Measurements from ENCODE around the gene DAB2IP. TPM values are rescaled to one million over a fixed set of nuclear protein-coding genes. Genes with fewer than 3 reads are reported as not detected.

DAB2IP gene
- total and polyA plus RNA-seq, 2 of the 4 experiments (the other 2 are of a cell fraction) = 5.6 to 17.2 TPM

- BruUV-seq (replicated peaks) = no TSS peak
- no peak overlapping the region for H4K5ac ChIP-seq (ENCODE audit: low read depth, low read length)
- H2AK9ac ChIP-seq (replicated peaks; ENCODE audit: low read depth, low read length, poor library complexity) = no peak overlapping the region
These were observed 176.0 kb downstream of the DAB2IP start for GRCh38 chr9:121827251-121827967.

More at GRCh38 chr9:121827251-121827967, 176.0 kb downstream of the DAB2IP start:
- no peaks in the 10 kb centered on the region for H3K9me3 ChIP-seq (ENCODE audit: control insufficient read depth, insufficient read depth, low read length)
- H3K4ac ChIP-seq (ENCODE audit: low read depth, low read length) = no peak overlapping the region
- H2BK120ac ChIP-seq (ENCODE audit: low read depth, low read length) = no peak overlapping the region
- DNase-seq (no peak), ATAC-seq (ENCODE audit: low read depth) (no peak)
- H2BK5ac ChIP-seq (ENCODE audit: low read depth, low read length, poor library complexity, severe bottlenecking) = no peak overlapping the region
- H3K23ac ChIP-seq (ENCODE audit: low read depth, low read length) = no peak overlapping the region
- in situ Hi-C loops (cut with MboI; ENCODE audit: low sequenced_read_pairs) (no loop called here), dilution Hi-C loops (cut with HindIII; ENCODE audit: low sequenced_read_pairs, unreplicated experiment) (no loop called here), intact Hi-C loops (cut with micrococcal nuclease) (no loop called here)
- ChIA-PET POLR2A (ENCODE audit: unreplicated experiment) (no interaction called here), CTCF (no interaction called here)
- no peaks in the 10 kb centered on the region for H4K20me1 ChIP-seq (ENCODE audit: insufficient read depth, low read length)
- no peak overlapping the region for H2BK20ac ChIP-seq (ENCODE audit: low read depth, low read length)
- no peak overlapping the region for H2AFZ ChIP-seq (replicated peaks; ENCODE audit: low read length, poor library complexity)
- H3K56ac ChIP-seq (ENCODE audit: extremely low read depth, insufficient read depth, low read length) = no peak overlapping the region
- peaks cover 8% of the 10 kb centered on the region for H3K4me1 ChIP-seq (ENCODE audit: control insufficient read depth, insufficient read depth, low read length)
- WGBS, 2 experiments (ENCODE audit: extremely low coverage in 2 of 2, insufficient read length in 1 of 2) = 74% methylated on average over 6 of the region's 17 CpGs; no CpG with 5 or more reads in 1 of the 2 experiments
- no peak overlapping the region for H3K27ac ChIP-seq (ENCODE audit: insufficient read depth, low read length)
- H4K8ac ChIP-seq (ENCODE audit: low read depth in 2 of 2, low read length in 2 of 2) = no peak overlapping the region
- no peak overlapping the region for H3K4me2 ChIP-seq (ENCODE audit: low read depth, low read length)
- peaks cover 3% of the 10 kb centered on the region; the same call in 1 of the 2 replicates for H3K9me1 ChIP-seq (ENCODE audit: insufficient read depth, low read length)
- H4K91ac ChIP-seq (ENCODE audit: insufficient read depth, low read depth, low read length) = no peak overlapping the region
- no peaks in the 10 kb centered on the region for H3K79me1 ChIP-seq (ENCODE audit: low read depth in 1 of 2, low read length in 2 of 2)
- no peaks in the 10 kb centered on the region for H3K36me3 ChIP-seq (ENCODE audit: control insufficient read depth, insufficient read depth, low read length)
- H3K14ac ChIP-seq (replicated peaks; ENCODE audit: low read depth, low read length) = no peak overlapping the region
- H2BK15ac ChIP-seq (ENCODE audit: low read depth, low read length) = no peak overlapping the region
- TF ChIP-seq MXI1 (IDR thresholded peaks at IDR 0.05; ENCODE audit: borderline replicate concordance, low read depth, low read length) (no peak), USF2 (IDR thresholded peaks at IDR 0.05; ENCODE audit: low read depth, low read length) (no peak), FOS (IDR thresholded peaks at IDR 0.05; ENCODE audit: low read depth, low read length) (no peak), MAZ (IDR thresholded peaks at IDR 0.05; ENCODE audit: borderline replicate concordance, low read depth, low read length) (no peak), RCOR1 (IDR thresholded peaks at IDR 0.05; ENCODE audit: insufficient replicate concordance, low read length) (no peak), POLR2A (IDR thresholded peaks at IDR 0.05; ENCODE audit: low read depth, low read length) (no peak)
- TF ChIP-seq, protein P1, sequence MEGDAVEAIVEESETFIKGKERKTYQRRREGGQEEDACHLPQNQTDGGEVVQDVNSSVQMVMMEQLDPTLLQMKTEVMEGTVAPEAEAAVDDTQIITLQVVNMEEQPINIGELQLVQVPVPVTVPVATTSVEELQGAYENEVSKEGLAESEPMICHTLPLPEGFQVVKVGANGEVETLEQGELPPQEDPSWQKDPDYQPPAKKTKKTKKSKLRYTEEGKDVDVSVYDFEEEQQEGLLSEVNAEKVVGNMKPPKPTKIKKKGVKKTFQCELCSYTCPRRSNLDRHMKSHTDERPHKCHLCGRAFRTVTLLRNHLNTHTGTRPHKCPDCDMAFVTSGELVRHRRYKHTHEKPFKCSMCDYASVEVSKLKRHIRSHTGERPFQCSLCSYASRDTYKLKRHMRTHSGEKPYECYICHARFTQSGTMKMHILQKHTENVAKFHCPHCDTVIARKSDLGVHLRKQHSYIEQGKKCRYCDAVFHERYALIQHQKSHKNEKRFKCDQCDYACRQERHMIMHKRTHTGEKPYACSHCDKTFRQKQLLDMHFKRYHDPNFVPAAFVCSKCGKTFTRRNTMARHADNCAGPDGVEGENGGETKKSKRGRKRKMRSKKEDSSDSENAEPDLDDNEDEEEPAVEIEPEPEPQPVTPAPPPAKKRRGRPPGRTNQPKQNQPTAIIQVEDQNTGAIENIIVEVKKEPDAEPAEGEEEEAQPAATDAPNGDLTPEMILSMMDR (conservative IDR thresholded peaks at IDR 0.05; ENCODE audit: low read depth, low read length) = no peak
- H3K27me3 ChIP-seq (ENCODE audit: control insufficient read depth, insufficient read depth, low read length) = no peaks in the 10 kb centered on the region
- H3K9ac ChIP-seq (ENCODE audit: low read depth, low read length) = no peak overlapping the region
- no peak overlapping the region for H3K4me3 ChIP-seq (ENCODE audit: insufficient read depth, low read depth, low read length)
- no peak overlapping the region for H2AK5ac ChIP-seq (ENCODE audit: low read depth, low read length)
- no peak overlapping the region for H3K18ac ChIP-seq (ENCODE audit: low read depth, low read length)
